Measurements from ENCODE around the gene RAB11FIP4.

Gene RAB11FIP4

DNA sequence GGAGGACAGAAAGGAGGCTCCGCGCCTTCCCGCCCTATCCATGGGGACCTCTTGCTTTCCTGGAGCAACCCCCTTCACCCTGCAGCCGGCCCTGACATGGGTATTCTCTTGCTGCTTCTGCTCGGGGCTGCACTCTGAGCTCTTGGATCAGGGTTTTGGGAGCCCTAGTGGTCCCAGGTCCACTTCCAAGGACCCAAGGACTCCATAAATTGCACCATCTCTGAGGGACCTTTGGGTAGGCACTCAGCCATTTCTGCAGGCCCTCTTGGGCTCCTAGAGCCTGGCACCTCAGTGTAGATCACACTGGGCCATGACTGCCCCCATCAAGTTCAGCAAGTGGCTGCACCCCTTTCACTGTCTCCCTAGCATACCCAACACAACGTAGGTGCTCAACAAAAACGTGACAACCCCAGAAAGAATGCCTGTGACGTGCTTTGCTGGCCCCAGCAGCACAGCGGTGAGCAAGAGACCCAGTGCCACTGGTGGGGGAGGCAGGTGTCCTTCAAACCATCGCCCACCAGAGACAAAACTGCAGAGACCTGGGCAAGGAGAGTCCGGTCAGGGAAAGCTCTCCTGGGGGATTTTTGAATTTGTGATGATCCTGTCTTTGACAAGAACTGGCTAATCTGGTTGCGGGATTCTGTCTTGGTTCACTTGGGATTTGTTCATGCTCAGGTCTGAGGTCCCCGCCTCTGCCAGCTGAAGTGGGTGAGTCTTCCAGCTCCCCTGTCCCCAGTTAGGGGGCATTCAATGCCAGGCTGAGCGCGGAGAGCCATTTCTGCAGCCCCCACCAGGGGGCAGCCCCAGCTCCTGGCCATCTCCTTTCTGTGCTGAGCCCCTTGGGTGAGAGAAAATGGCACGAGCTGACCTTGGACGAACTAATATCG, 2.5 kb upstream of the RAB11FIP4 start:
- no peaks in the 10 kb centered on the region for H3K9me3 ChIP-seq (ENCODE audit: control insufficient read depth, low read length)
- peaks cover 5% of the 10 kb centered on the region for H3K4me1 ChIP-seq (ENCODE audit: control insufficient read depth, insufficient read depth, low read length)
- H3K4me3 ChIP-seq (ENCODE audit: low read length) = no peak overlapping the region
- H3K9ac ChIP-seq (ENCODE audit: low read length) = no peak overlapping the region
- peaks cover 54% of the 10 kb centered on the region for H3K27me3 ChIP-seq (ENCODE audit: control insufficient read depth, insufficient read depth, low read length)
- no peaks in the 10 kb centered on the region for H3K36me3 ChIP-seq (ENCODE audit: control insufficient read depth, insufficient read depth, low read length)

DNA sequence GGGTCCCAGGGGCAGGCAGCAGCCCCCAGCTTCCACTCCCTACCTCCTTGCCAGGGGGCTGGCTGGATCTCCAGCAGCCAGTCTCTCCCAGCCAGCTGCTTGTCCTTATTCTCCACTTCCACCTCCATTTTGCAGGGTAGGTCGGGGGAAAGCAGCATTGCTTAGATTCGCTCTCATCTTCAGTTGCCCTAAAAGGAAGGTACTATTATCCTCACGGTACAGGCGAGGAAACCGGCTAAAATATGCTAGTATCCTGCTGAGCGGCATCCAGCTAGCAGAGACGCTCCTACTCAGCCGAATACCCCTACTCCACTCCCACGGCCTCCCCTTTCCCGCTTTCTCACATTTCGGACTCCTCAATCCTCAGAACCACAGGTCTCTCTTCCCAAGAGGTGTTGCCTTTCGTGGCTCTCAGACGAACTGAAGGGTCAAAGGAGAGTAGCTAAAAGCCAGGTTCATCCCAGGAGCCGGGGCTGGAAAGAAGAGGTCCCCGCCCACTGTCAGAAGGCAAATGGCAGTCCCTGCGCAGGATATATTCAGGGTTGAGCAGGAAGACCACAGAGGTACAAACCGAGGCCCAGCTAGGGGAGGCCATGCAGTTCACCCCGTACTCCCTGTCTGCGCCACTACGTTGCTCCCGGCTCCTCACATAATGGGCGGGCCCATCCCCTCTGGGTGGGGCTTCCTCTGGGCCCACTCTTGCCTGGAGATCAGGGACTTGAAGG, 1.7 kb upstream of the RAB11FIP4 start:
- Histone ChIP-seq H3K27me3 (ENCODE audit: control insufficient read depth, insufficient read depth, low read length) (peaks cover 54% of the 10 kb centered on the region), H3K9me3 (ENCODE audit: control insufficient read depth, low read length) (no peaks in the 10 kb centered on the region), H3K9ac (ENCODE audit: low read length) (no peak overlapping the region), H3K36me3 (ENCODE audit: control insufficient read depth, insufficient read depth, low read length) (no peaks in the 10 kb centered on the region), H3K4me1 (ENCODE audit: control insufficient read depth, insufficient read depth, low read length) (peaks cover 5% of the 10 kb centered on the region), H3K4me3 (ENCODE audit: low read length) (no peak overlapping the region)

GRCh38 chr17:31390426-31390747, 1.1 kb upstream of the RAB11FIP4 start:
- peaks cover 55% of the 10 kb centered on the region for H3K27me3 ChIP-seq (ENCODE audit: control insufficient read depth, insufficient read depth, low read length)
- H3K9ac ChIP-seq (ENCODE audit: low read length) = no peak overlapping the region
- no peaks in the 10 kb centered on the region for H3K36me3 ChIP-seq (ENCODE audit: control insufficient read depth, insufficient read depth, low read length)
- no peak overlapping the region for H3K4me3 ChIP-seq (ENCODE audit: low read length)
- H3K4me1 ChIP-seq (ENCODE audit: control insufficient read depth, insufficient read depth, low read length) = peaks cover 5% of the 10 kb centered on the region
- H3K9me3 ChIP-seq (ENCODE audit: control insufficient read depth, low read length) = no peaks in the 10 kb centered on the region

DNA sequence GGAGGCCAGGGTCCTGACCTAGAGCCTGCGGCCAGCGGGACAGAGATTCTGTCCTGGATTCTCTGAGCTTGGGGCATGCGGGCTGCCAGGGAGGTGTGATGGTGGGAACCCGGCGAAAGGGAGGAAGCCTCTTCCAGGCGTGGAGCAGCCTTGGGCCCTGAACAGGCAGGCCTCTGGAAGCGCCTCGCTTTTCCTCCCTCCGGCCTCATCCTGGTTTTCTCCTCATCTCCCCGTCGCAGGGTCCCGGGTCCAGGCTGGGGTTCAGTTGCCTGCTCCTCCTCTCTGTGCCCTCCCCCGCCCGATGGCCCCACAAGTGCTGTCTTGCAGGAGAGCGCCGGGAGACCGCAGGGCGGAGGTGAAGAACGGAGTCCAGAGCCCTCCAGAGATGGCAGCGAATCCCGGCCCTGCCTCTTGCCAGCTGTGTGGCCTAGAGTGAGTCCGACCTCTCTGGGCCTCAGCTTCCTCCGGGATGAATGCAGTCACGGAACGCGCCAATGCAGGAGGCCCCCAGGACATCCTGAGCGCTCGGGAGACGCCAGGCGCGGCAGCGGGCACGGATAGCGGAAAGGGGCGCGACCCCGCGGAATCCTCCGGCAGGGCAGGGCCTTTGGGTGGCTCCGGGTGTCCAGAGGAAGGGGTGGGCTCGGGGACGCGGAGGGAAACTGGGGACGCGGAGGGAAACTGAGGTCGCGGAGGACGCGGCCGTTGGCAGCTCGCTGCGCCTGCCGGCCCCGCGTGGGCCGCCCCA, 553 bp upstream of the RAB11FIP4 start:
- Histone ChIP-seq H3K4me3 (ENCODE audit: low read length) (no peak overlapping the region), H3K4me1 (ENCODE audit: control insufficient read depth, insufficient read depth, low read length) (peaks cover 5% of the 10 kb centered on the region), H3K36me3 (ENCODE audit: control insufficient read depth, insufficient read depth, low read length) (no peaks in the 10 kb centered on the region), H3K9ac (ENCODE audit: low read length) (no peak overlapping the region), H3K27me3 (ENCODE audit: control insufficient read depth, insufficient read depth, low read length) (peaks cover 60% of the 10 kb centered on the region), H3K9me3 (ENCODE audit: control insufficient read depth, low read length) (no peaks in the 10 kb centered on the region)

GRCh38 chr17:31392002-31392855, 754 bp downstream of the RAB11FIP4 start:
- no peaks in the 10 kb centered on the region for H3K9me3 ChIP-seq (ENCODE audit: control insufficient read depth, low read length)
- no peak overlapping the region for H3K4me3 ChIP-seq (ENCODE audit: low read length)
- H3K27me3 ChIP-seq (ENCODE audit: control insufficient read depth, insufficient read depth, low read length) = peaks cover 60% of the 10 kb centered on the region
- peaks cover 5% of the 10 kb centered on the region for H3K4me1 ChIP-seq (ENCODE audit: control insufficient read depth, insufficient read depth, low read length)
- H3K36me3 ChIP-seq (ENCODE audit: control insufficient read depth, insufficient read depth, low read length) = no peaks in the 10 kb centered on the region
- H3K9ac ChIP-seq (ENCODE audit: low read length) = no peak overlapping the region

DNA sequence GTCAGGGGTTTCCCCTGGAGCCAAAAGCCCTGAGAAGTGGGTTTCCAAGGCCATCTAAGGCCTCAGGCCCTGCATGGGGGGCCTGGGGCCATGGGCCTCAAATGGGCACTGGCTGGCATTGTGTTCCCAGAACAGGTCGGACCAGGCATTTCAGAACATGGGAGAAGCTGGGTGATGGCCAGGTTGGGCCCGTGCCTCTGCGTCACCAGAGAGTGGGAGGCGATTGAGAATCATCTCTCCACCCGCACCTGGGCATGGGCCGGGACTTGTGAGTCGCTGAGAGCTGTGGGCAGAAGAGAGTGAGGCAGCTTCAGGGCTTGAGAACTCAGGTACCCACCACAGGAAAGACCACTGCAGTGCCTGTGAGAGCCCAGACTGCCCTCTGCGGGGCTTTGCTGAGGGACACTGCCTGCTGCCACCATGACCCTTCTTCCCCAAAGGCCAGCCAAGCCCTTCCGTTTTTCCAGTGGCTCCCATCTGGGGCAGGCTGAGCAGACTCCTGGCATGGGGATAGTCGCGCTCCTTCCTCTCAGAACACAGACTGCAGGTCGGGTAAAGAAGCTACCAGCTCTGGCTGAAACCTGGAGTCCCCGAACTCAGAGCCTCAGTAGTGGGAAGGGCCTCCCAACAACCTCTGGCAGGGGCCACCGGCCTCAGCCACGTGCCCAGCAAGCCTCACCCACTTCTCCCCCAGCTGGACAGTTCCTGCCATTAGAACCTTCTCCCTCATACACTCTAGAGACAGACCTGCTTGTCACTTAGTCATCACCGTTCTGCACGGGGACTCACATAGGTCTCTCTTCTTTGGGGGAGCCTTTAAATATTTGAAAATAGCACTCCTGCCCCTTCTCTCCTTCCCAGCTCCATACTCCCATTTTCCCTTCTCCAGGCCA, 1.6 kb downstream of the RAB11FIP4 start:
- Histone ChIP-seq H3K27me3 (ENCODE audit: control insufficient read depth, insufficient read depth, low read length) (peaks cover 60% of the 10 kb centered on the region), H3K9me3 (ENCODE audit: control insufficient read depth, low read length) (no peaks in the 10 kb centered on the region), H3K4me1 (ENCODE audit: control insufficient read depth, insufficient read depth, low read length) (peaks cover 5% of the 10 kb centered on the region), H3K36me3 (ENCODE audit: control insufficient read depth, insufficient read depth, low read length) (no peaks in the 10 kb centered on the region), H3K9ac (ENCODE audit: low read length) (no peak overlapping the region), H3K4me3 (ENCODE audit: low read length) (no peak overlapping the region)

DNA sequence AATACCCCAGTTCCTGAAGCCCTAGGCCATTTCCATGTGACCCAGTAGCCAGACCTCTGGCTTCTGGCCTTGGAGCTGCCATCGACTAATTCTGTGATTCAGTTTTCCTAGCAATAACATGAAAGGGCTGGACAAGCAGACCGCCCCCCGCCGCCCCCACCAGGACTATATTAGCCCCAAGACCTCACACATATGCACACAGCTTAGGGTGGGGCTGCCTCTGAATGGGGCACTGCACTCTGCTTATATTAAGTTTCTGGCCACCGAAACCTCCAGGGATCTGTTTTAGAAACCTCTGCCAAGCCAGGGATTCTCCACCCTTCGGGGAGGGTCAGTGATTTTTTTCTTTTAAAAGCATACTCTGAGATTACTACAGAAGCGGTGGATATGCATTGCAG, 2.3 kb downstream of the RAB11FIP4 start:
- Histone ChIP-seq H3K9me3 (ENCODE audit: control insufficient read depth, low read length) (no peaks in the 10 kb centered on the region), H3K9ac (ENCODE audit: low read length) (no peak overlapping the region), H3K27me3 (ENCODE audit: control insufficient read depth, insufficient read depth, low read length) (peaks cover 53% of the 10 kb centered on the region)

DNA sequence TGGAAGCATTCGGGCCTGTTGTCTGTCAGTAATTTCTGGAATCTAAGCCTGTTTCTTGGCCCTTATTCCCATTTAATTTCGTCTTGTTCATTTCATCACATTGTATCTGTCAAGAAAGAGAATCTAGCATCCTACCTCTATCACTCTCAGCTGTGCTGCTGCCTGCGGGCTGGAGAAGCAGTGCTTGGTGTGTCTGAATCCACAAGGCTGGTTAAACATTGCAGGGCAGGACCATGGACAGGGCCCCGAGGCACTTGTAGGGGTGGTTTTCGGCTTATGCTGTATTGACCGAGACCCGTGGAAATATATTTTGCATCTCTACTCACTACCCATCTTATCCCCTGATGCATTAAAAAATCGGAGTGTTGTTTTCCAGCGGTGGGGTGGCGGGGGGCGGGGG, 3.1 kb downstream of the RAB11FIP4 start:
- no peak overlapping the region for H3K9ac ChIP-seq (ENCODE audit: low read length)
- H3K27me3 ChIP-seq (ENCODE audit: control insufficient read depth, insufficient read depth, low read length) = peaks cover 45% of the 10 kb centered on the region
- H3K9me3 ChIP-seq (ENCODE audit: control insufficient read depth, low read length) = no peaks in the 10 kb centered on the region
- no peaks in the 10 kb centered on the region for H3K36me3 ChIP-seq (ENCODE audit: control insufficient read depth, insufficient read depth, low read length)
- H3K4me1 ChIP-seq (ENCODE audit: control insufficient read depth, insufficient read depth, low read length) = peaks cover 5% of the 10 kb centered on the region
- no peak overlapping the region for H3K4me3 ChIP-seq (ENCODE audit: low read length)

More for the DNA sequence above, 2.3 kb downstream of the RAB11FIP4 start:
- H3K4me3 ChIP-seq (ENCODE audit: low read length) = no peak overlapping the region
- H3K4me1 ChIP-seq (ENCODE audit: control insufficient read depth, insufficient read depth, low read length) = peaks cover 5% of the 10 kb centered on the region
- H3K36me3 ChIP-seq (ENCODE audit: control insufficient read depth, insufficient read depth, low read length) = no peaks in the 10 kb centered on the region

GRCh38 chr17:31397256-31397939, 5.9 kb downstream of the RAB11FIP4 start:
- peaks cover under 1% of the 10 kb centered on the region for H3K4me1 ChIP-seq (ENCODE audit: control insufficient read depth, insufficient read depth, low read length)
- no peaks in the 10 kb centered on the region for H3K9me3 ChIP-seq (ENCODE audit: control insufficient read depth, low read length)
- no peak overlapping the region for H3K4me3 ChIP-seq (ENCODE audit: low read length)
- H3K9ac ChIP-seq (ENCODE audit: low read length) = no peak overlapping the region
- H3K36me3 ChIP-seq (ENCODE audit: control insufficient read depth, insufficient read depth, low read length) = no peaks in the 10 kb centered on the region
- peaks cover 21% of the 10 kb centered on the region for H3K27me3 ChIP-seq (ENCODE audit: control insufficient read depth, insufficient read depth, low read length)

- no peaks in the 10 kb centered on the region for H3K4me1 ChIP-seq (ENCODE audit: control insufficient read depth, insufficient read depth, low read length)
- no peak overlapping the region for H3K9ac ChIP-seq (ENCODE audit: low read length)
- no peak overlapping the region for H3K4me3 ChIP-seq (ENCODE audit: low read length)
- no peaks in the 10 kb centered on the region for H3K36me3 ChIP-seq (ENCODE audit: control insufficient read depth, insufficient read depth, low read length)
- H3K27me3 ChIP-seq (ENCODE audit: control insufficient read depth, insufficient read depth, low read length) = peaks cover 9% of the 10 kb centered on the region
- H3K9me3 ChIP-seq (ENCODE audit: control insufficient read depth, low read length) = no peaks in the 10 kb centered on the region
Measured at GRCh38 chr17:31398381-31399311, 7.2 kb downstream of the RAB11FIP4 start.
